ENCODE data around the gene EPRS1.
"Not testable (repeated sequence)": the region's sequence is repeated elsewhere in the genome, so short reads cannot be mapped to it uniquely, and the experiment has no call there.

The EPRS1 gene

DNA sequence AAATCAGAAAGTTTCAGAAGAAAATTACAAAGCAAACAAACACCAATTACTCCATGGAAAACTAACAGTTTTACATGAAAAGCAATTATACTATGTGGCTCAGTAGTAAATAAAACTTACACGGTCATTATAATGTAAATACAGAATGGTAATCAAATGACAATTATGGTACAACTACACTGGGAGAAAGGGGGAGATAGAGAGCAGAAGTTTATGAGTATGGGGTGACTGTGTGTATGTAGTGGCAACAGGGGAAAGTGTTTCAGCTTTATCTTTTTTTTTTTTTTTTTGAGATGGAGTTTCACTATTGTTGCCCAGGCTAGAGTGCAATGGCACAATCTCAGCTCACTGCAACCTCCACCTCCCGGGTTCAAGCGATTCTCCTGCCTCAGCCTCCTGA, 8.5 kb downstream of the EPRS1 start:
- DNase-seq: not testable (repeated sequence)

DNA sequence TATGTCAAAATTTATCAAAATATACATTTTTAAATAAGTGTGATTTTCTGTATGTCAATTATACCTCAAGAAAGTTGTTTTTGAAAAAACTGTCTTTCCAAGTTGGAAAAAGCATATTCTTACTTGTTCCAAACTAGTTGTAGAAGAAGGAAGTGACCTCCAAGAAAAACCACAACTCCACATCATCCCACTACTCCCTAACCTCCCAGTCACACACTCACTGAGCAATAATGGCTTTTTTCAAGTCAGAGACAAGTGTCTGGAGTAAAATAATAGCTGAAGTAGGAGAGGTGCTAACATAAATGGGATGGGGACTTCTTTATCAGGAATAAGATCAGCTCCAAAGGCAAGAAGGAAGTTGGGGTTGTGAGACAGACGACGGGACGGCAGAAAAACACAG, 13.4 kb downstream of the EPRS1 start:
- DNase-seq: no peak

DNA sequence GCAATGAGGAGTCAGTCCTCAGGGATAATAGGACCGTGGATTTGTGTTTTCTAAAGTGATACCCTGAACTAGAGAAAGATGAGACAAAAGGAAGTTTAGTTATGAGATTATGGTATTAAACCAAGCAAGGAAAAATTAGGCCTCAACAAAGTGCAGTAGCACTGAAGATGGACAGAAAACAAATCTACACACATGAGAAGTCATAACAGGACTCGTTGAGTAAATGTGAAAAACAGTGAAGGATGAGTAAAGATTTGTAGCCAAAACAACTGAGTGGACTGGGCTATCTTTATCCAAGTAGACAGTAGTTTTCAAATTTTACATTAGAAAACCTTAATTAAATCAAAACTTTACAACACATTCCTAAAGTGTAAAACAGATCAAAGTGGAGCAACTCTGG, 15.0 kb downstream of the EPRS1 start:
- DNase-seq: no peak

DNA sequence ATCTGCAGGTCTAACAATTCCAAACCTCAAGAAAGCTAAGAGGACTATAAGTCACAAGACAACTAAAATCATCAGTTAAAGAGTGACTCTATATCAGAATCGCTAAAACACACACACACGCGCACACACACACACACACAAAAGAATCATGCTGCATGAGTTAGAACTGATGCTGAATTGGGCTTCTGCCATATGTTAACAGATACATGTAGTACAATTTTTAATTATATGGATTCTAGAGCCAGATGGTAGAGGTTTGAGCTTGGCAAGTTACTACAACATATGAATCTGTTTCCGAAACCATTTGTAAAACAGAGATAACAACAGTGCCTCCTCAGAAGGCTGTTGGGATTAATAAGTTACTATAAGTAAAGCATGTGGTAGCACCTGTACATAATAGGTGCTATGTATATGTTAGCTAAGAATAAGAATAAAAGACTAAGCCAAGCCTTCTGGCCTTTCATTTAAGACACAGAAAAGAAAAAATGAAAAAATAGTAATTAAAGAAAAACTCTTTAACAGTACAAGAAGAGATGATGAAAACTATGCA, 17.9 kb downstream of the EPRS1 start:
- no peak for DNase-seq

DNA sequence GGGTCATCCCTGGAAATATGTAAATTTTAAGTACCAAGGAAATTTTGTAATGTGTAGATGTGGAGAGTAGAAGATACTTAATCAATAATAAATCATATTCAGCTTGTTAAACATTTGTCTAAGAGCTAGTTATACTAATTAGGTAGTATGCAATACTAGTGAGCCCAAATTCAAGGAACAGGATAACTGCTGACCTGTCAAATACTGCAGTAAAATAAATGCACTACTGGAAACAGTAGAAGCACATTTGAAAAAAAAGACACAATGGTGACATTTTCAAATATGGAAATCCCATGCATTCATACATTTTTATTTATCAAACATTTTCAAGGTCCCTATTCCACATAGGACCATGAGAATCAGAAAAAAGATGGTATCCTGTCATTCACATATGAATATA, 27.2 kb downstream of the EPRS1 start:
- no peak for DNase-seq

DNA sequence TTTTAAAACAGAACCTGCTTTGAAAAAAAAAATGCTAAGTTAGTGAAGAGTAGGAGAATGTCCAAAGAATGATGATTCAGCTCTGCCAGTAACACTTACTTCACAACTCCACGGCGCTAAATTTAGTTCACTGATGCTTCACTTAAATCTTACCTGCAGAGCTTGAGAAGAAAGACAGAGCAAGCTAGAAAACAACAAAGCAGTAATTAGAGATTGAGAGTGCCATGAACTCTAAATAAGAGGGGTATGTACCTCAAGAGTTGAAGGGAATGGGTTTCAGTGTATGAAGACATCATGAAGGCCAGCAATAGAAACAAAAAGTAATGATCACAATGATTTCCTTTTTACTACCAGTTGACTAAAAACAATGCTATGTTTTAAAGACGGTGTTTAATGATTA, 32.8 kb downstream of the EPRS1 start:
- no peak for DNase-seq

DNA sequence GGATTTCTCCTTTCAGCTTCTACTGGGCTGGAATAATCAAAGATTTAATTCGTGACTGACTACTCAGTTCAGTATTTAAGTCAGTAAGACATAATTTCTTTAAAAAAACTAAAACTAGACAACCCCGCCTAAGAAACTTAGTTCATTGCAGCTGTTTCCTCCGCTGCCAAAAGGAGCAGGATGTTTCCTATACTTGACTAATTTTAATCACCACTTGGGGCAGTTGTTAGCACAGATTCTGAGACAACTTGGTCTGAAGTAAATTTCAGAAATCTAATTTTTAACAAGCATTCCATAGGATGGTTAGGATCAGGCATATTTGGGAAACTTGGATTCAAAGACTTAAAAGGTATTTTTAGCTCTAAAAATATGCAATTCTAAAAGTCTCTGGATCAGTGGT, 34.0 kb downstream of the EPRS1 start:
- DNase-seq: no peak

DNA sequence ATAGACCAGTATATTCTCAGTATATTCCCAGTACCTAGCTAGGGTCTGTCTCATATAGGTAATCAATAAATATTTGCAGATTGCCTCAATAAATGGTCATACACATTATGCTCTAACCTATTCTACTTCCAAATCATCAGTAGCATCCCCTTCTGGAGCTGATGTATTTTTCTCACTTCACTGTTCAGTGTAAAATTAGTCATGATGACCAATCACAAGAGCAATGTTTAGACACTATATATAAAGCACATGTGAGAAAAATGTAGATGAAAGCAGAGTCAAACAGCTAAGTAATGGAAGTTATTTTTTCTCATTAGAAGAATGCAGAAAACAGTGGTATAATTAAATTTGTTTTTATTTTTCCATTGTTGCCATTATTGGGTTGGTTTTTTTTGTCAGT, 34.7 kb downstream of the EPRS1 start:
- no peak for DNase-seq

DNA sequence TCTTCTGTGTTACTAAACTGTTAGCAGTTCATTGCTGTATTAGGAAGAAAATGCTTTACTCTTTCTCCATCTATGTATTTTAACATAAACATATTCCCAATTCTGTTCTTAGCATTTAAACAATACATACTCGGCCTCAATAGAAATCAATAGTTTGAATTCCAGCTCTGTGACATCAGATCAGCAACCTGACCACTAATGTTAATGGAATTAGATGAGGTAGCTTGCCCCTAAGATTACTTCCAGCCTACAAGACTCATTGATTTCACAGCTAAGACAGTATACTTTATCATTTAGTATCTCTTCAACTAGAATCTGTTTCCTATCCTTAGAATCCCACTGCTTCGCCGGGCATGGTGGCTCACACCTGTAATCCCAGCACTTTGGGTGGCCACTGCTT, 38.9 kb downstream of the EPRS1 start:
- DNase-seq: no peak

DNA sequence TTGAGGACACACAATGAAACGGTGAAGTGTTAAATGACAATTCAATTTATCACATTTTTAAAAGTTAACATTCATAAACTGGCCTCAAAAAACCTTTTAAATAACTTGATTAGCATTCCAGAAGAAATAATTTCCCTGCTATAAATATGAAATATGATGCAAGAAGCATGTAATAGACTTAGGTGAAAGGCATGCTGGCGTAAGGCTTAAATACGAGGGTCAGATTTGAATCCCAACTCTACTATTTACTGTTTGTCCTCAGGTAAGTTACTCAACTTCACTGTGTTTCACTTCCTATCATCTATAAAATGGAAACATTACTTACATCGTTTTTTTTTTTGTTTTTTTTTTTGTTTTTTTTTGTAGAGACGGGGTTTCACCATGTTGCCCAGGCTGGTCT, 40.8 kb downstream of the EPRS1 start:
- no peak for DNase-seq

DNA sequence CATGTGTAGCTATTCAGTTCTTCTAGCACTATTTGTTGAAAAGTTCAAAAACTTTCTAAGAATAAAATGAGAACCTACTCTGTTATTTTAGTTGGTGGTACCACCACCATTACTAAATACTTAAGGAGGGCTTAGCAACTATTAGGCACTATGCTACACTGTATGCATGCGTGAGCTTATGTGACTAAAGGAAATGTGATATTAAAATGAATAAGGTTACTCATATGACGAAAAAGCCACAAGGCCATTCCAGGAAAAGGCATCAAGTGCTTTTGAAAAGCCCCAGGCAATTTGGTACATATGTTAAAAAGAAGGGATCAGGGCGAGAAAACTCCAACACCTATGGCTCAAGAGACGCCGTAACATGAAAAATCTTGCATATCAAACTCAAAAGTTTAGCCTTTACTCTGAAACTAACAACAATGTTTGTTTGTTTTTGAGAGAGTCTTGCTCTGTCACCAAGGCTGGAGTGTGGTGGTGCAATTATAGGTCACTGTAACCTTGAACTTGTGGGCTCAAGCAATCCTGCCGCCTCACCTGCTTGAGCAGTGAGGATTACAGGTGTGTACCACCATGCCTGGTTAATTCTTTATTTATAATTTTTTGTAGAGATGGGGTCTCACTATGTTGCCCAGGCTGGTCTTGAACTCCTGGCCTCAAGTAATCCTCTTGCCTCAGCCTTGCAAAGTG, 42.5 kb downstream of the EPRS1 start:
- no peak for DNase-seq

DNA sequence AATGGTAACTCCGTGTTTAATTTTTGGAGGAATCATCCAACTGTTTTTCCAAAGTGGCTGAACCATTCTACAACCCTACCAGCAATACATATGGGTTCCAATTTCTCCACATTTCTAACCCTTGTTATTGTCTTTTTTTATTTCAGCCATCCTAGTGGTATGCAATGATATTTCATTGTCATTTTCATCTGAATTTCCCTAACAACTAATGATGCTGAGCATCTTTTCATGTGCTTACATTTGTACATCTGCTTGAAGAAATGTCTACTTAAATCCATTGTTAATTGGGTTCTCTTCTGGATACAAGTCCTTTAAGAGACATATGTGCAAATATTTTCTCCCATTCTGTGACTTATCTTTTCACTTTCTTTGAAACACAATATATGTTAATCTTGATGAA, 43.3 kb downstream of the EPRS1 start:
- DNase-seq: no peak

DNA sequence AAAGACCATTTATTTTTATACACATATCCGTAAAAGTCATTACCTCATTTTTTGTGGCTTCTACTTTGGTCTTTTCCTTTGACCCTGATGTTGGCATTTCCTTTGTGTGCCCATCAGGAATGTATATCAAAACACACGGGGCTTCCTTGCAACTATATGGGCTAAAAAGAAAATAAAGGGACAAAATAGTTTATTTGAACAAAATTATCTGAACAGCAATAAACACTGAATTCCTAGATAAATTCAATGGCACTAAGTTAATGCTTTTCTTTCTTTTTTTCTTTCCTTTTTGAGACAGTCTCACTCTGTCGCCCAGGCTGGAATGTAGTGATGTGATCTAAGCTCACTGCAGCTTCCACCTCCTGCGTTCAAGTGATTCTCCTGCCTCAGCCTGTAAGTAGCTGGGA, 45.2 kb downstream of the EPRS1 start:
- no peak for DNase-seq

DNA sequence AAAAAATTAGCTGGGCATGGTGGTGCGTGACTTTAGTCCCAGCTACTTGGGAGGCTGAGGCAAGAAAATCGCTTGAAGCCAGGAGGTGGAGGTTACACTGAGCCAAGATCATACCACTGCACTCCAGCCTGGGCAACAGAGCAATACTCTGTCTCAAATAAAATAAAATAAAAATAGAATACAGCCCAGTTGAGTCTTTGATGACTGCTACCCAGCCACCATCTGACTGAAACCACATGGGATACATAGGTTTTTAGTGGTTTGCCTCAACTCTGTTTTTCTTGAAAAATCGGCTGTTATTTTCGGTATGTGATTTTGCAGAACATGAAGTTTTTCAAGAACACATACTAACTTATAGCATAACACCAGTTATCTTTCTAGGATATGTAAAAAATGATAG, 46.5 kb downstream of the EPRS1 start:
- DNase-seq: no peak

Measured in SW 1271 (cell line).